Measurements from ENCODE around the gene CUZD1.
"Not testable (repeated sequence)": the region's sequence is repeated elsewhere in the genome, so short reads cannot be mapped to it uniquely, and the experiment has no call there.

CUZD1 gene

GRCh38 chr10:122877264-122877663 is 31.6 kb upstream of the CUZD1 start:
- no peak for DNase-seq (ENCODE audit: low read depth)
- H3K4me3 ChIP-seq (ENCODE audit: low read length), result no peak overlapping the region
- no peak for TF ChIP-seq CTCF (conservative IDR thresholded peaks at IDR 0.05; ENCODE audit: low read depth, low read length)

GRCh38 chr10:122876467-122876855 is 30.8 kb upstream of the CUZD1 start:
- H3K4me3 ChIP-seq (ENCODE audit: low read length), result no peak overlapping the region
- no peak for DNase-seq (ENCODE audit: low read depth)
- no peak for TF ChIP-seq CTCF (conservative IDR thresholded peaks at IDR 0.05; ENCODE audit: low read depth, low read length)

- no peak for TF ChIP-seq CTCF (conservative IDR thresholded peaks at IDR 0.05; ENCODE audit: low read depth, low read length)
- no peak overlapping the region for H3K4me3 ChIP-seq (ENCODE audit: low read length)
Measured at GRCh38 chr10:122875843-122876466, 30.3 kb upstream of the CUZD1 start.

GRCh38 chr10:122871947-122872346 is 26.3 kb upstream of the CUZD1 start:
- DNase-seq (ENCODE audit: low read depth); H3K4me3 ChIP-seq (ENCODE audit: low read length): not testable (repeated sequence)

More at GRCh38 chr10:122875843-122876466, 30.3 kb upstream of the CUZD1 start:
- DNase-seq (ENCODE audit: low read depth), result no peak

- not testable (repeated sequence) for H3K4me3 ChIP-seq (ENCODE audit: low read length); DNase-seq (ENCODE audit: low read depth)
Measured at GRCh38 chr10:122868768-122869167, 23.1 kb upstream of the CUZD1 start.

GRCh38 chr10:122866757-122867482 is 21.3 kb upstream of the CUZD1 start:
- DNase-seq (ENCODE audit: low read depth); H3K4me3 ChIP-seq (ENCODE audit: low read length): not testable (repeated sequence)

GRCh38 chr10:122864901-122865300 is 19.2 kb upstream of the CUZD1 start:
- no peak overlapping the region for H3K4me3 ChIP-seq (ENCODE audit: low read length)
- DNase-seq (ENCODE audit: low read depth), result no peak
- TF ChIP-seq CTCF (conservative IDR thresholded peaks at IDR 0.05; ENCODE audit: low read depth, low read length), result no peak

- no peak for DNase-seq (ENCODE audit: low read depth)
- TF ChIP-seq CTCF (conservative IDR thresholded peaks at IDR 0.05; ENCODE audit: low read depth, low read length), result no peak
- H3K4me3 ChIP-seq (ENCODE audit: low read length), result no peak overlapping the region
Measured at GRCh38 chr10:122864194-122864592, 18.5 kb upstream of the CUZD1 start.

All from retinal pigment epithelial cell (primary cell).